HCT116 (cell line): ENCODE results near the gene OR1F1. TPM values are rescaled to one million over a fixed set of nuclear protein-coding genes. Genes with fewer than 3 reads are reported as not detected.
"Not testable (repeated sequence)": the region's sequence is repeated elsewhere in the genome, so short reads cannot be mapped to it uniquely, and the experiment has no call there.

ENCODE experiments used
- ATAC-seq: fragments of 200-7000 bp; cut with Tn5 transposase; 2 replicates; pipeline ENCODE4 v1.9.1; 2020; ENCODE audit warnings: mild to moderate bottlenecking, moderate library complexity
- BruUV-seq: library from RNA; stranded (reverse); fragments of 400-500 nt; replicated peaks from 2 replicates; lab custom pipeline; 2021; lab: Mats Ljungman, UMichigan
- CTCF ChIA-PET: fragments of 300-600 bp; sonication (Branson Sonifier 250); formaldehyde crosslinking; loops from one replicate; lab custom pipeline; 2021; ENCODE audit warnings: antibody characterized with exemption; lab: Charles Lee
- POLR2A ChIA-PET: fragments of 300-600, 350-600 bp; sonication (Branson Sonifier 250); formaldehyde crosslinking; loops from one replicate; lab custom pipeline; 2021; ENCODE audit warnings: antibody characterized with exemption; lab: Charles Lee
- RAD21 ChIA-PET, 2 experiments: fragments of 300-600 bp; sonication (Branson Sonifier 250); formaldehyde crosslinking; loops; one replicate each; lab custom pipeline; 2023; ENCODE audit warnings: low total read pairs in 2 of 2; ENCODE audit not compliant: uncharacterized antibody in 2 of 2, unreplicated experiment in 2 of 2, low non-redundant PET in 1 of 2; lab: Charles Lee
- DNase-seq: peaks from one replicate; pipeline ENCODE4 v3.0.0-alpha.2; 2010; ENCODE audit warnings: low read depth, low spot score
- H2AFZ ChIP-seq: fragments of 200-600 bp; shearing (Covaris generic), sonication (generic); 2 replicates; pipeline ENCODE4 v1.6.1; 2017; ENCODE audit warnings: low read depth, mixed run types, mixed read lengths, antibody characterized with exemption, low read length; ENCODE audit not compliant: poor library complexity, severe bottlenecking
- H3K27ac ChIP-seq: 2 replicates; pipeline ENCODE4 v1.5.1; 2012; ENCODE audit warnings: low read depth, low read length
- H3K27me3 ChIP-seq: fragments of 200-600 bp; sonication (generic); 2 replicates; pipeline ENCODE4 v1.6.1; 2016; ENCODE audit warnings: mixed run types, low read length, mixed read lengths; ENCODE audit not compliant: insufficient read depth
- H3K36me3 ChIP-seq, 2 experiments: fragments of 200-500 bp in 1 of 2; fragments of 200-600 bp in 1 of 2; sonication (Bioruptor generic) in 1 of 2; sonication (generic) in 1 of 2; 2 replicates each; pipeline versions ENCODE4 v1.5.1 to v1.6.1; 2014 to 2016; ENCODE audit warnings: low read length in 2 of 2, inconsistent platforms in 1 of 2, mixed read lengths in 1 of 2, mixed run types in 1 of 2; ENCODE audit not compliant: insufficient read depth in 2 of 2, control insufficient read depth in 1 of 2
- H3K4me1 ChIP-seq, 2 experiments: fragments of 200-600 bp in 1 of 2; sonication (generic) in 1 of 2; 2 replicates each; pipeline versions ENCODE4 v1.5.1 to v1.6.1; 2012 to 2017; ENCODE audit warnings: low read length in 2 of 2, inconsistent platforms in 1 of 2, mild to moderate bottlenecking in 1 of 2, mixed read lengths in 1 of 2, mixed run types in 1 of 2, moderate library complexity in 1 of 2; ENCODE audit not compliant: insufficient read depth in 2 of 2, control insufficient read depth in 1 of 2
- H3K4me2 ChIP-seq: fragments of 200-600 bp; sonication (generic); 2 replicates; pipeline ENCODE4 v1.6.1; 2017; ENCODE audit warnings: mixed run types, low read length, mixed read lengths
- H3K4me3 ChIP-seq, 2 experiments: fragments of 200-600 bp in 1 of 2; sonication (generic) in 1 of 2; replicated peaks in 1 of 2; 2 replicates each; pipeline ENCODE4 v1.5.1; 2011 to 2016; ENCODE audit warnings: low read length in 2 of 2, control low read depth in 1 of 2, low read depth in 1 of 2, mild to moderate bottlenecking in 1 of 2, mixed read lengths in 1 of 2, mixed run types in 1 of 2
- H3K79me2 ChIP-seq: fragments of 200-600 bp; sonication (generic); 2 replicates; pipeline ENCODE4 v1.6.1; 2017; ENCODE audit warnings: mild to moderate bottlenecking, mixed run types, low read length, moderate library complexity, mixed read lengths; ENCODE audit not compliant: insufficient read depth
- H3K9ac ChIP-seq: fragments of 200-600 bp; sonication (generic); 2 replicates; pipeline ENCODE4 v1.6.1; 2016; ENCODE audit warnings: low read length, mixed read lengths
- H3K9me2 ChIP-seq: fragments of 200-600 bp; sonication (generic), shearing (Covaris generic); 2 replicates; pipeline ENCODE4 v1.6.1; 2017; ENCODE audit warnings: mixed run types, mild to moderate bottlenecking, moderate library complexity; ENCODE audit not compliant: insufficient read depth
- H3K9me3 ChIP-seq, 2 experiments: fragments of 200-500 bp in 1 of 2; fragments of 200-600 bp in 1 of 2; sonication (Bioruptor generic) in 1 of 2; sonication (generic) in 1 of 2; 2 replicates each; pipeline ENCODE4 v1.6.1; 2014 to 2017; ENCODE audit warnings: low read length in 2 of 2, mixed read lengths in 2 of 2, inconsistent platforms in 1 of 2, low read depth in 1 of 2, mild to moderate bottlenecking in 1 of 2, mixed run types in 1 of 2, moderate library complexity in 1 of 2; ENCODE audit not compliant: control insufficient read depth in 1 of 2, insufficient read depth in 1 of 2
- H4K20me1 ChIP-seq: fragments of 200-600 bp; sonication (generic), shearing (Covaris generic); 2 replicates; pipeline ENCODE4 v1.6.1; 2017; ENCODE audit warnings: mixed run types, mild to moderate bottlenecking, moderate library complexity; ENCODE audit not compliant: insufficient read depth
- CEBPB ChIP-seq: IDR thresholded peaks from 2 replicates; pipeline ENCODE4 v1.6.1; 2012; ENCODE audit warnings: low read depth
- ELF1 ChIP-seq: IDR thresholded peaks from 2 replicates; pipeline ENCODE4 v1.6.1; 2012; ENCODE audit warnings: low read depth, borderline replicate concordance
- EZH2phosphoT487 ChIP-seq: fragments of 200-600 bp; IDR thresholded peaks from 2 replicates; pipeline ENCODE4 v1.6.1; 2018; ENCODE audit warnings: antibody characterized with exemption, borderline replicate concordance
- POLR2A ChIP-seq: IDR thresholded peaks from 2 replicates; pipeline ENCODE4 v1.7.0; 2011; ENCODE audit warnings: borderline replicate concordance; ENCODE audit not compliant: insufficient read depth, insufficient read length; ENCODE audit errors: extremely low read depth
- POLR2AphosphoS5 ChIP-seq: IDR thresholded peaks from 2 replicates; pipeline ENCODE4 v1.6.1; 2011; ENCODE audit warnings: mild to moderate bottlenecking, low read depth, low read length, moderate library complexity
- SIN3A ChIP-seq: IDR thresholded peaks from 2 replicates; pipeline ENCODE4 v1.6.1; 2012; ENCODE audit warnings: low read depth
- SP1 ChIP-seq: IDR thresholded peaks from 2 replicates; pipeline ENCODE4 v1.6.1; 2012; ENCODE audit warnings: low read depth
- SRF ChIP-seq: IDR thresholded peaks from 2 replicates; pipeline ENCODE4 v1.6.1; 2012; ENCODE audit warnings: low read depth
- ZFX ChIP-seq: fragments of 450-650 bp; IDR thresholded peaks from 2 replicates; pipeline ENCODE4 v1.6.1; 2017
- intact Hi-C: fragments of 100-400 bp; cut with micrococcal nuclease; formaldehyde crosslinking; loops from 2 replicates; pipeline ENCODE4 v1.10.0; 2022
- total RNA-seq: library from RNA; stranded (reverse); gene quantifications from one replicate; pipeline ENCODE4 v1.2.1, GENCODE V29; 2021; ENCODE audit not compliant: unreplicated experiment
- TF ChIP-seq, protein P1 (sequence below): IDR thresholded peaks from 2 replicates; pipeline ENCODE4 v1.6.1; 2012
- TF ChIP-seq, protein P2 (sequence below): IDR thresholded peaks from 2 replicates; pipeline ENCODE4 v1.6.1; 2012

OR1F1 gene
- total RNA-seq, 1 experiment from 2014 or later, result not detected

DNA sequence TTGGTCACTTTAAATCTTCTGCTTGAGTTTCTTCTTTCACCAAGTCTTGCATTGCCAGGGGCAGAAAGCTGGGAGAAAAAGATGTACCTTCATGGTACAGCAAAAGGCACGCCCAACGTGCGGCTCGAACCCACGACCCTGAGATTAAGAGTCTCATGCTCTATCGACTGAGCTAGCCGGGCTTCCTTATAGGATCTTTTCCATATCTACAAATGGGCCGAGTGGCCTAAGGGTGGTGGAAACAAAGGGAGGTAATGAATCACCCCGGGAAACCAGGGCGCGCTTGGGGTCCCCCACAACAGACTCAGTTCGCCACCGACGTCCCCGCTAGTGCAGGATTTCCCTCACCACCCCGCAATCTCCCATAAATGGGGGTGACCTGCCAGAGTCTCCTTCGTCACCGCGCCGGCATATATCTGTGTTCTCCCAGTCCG, 7.5 kb upstream of the OR1F1 start:
- Histone ChIP-seq H3K36me3 (no peaks in the 10 kb centered on the region), H3K27me3 (no peaks in the 10 kb centered on the region), H3K79me2 (no peaks in the 10 kb centered on the region), H3K9ac (no peak overlapping the region), H3K9me2 (no peaks in the 10 kb centered on the region), H3K4me1 (peaks cover 7 to 20% of the 10 kb centered on the region in 2 experiments; a peak in 3 of 4 replicates), H3K4me2 (no peak overlapping the region), H3K27ac (no peak overlapping the region), H3K4me3 (no peak overlapping the region), H2AFZ (no peak overlapping the region), H4K20me1 (no peaks in the 10 kb centered on the region), H3K9me3 (no peaks in the 10 kb centered on the region)
- RAD21 ChIA-PET, result no interaction called here
- DNase-seq, result no peak
- no peak for ATAC-seq
- POLR2A ChIA-PET, result no interaction called here
- TF ChIP-seq POLR2AphosphoS5 (no peak), ELF1 (no peak), SRF (no peak), EZH2phosphoT487 (no peak), POLR2A (no peak), ZFX (no peak), SP1 (no peak), SIN3A (no peak), CEBPB (no peak)
- TF ChIP-seq, protein P1, sequence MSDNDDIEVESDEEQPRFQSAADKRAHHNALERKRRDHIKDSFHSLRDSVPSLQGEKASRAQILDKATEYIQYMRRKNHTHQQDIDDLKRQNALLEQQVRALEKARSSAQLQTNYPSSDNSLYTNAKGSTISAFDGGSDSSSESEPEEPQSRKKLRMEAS, result no peak
- TF ChIP-seq, protein P2, sequence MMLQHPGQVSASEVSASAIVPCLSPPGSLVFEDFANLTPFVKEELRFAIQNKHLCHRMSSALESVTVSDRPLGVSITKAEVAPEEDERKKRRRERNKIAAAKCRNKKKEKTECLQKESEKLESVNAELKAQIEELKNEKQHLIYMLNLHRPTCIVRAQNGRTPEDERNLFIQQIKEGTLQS, result no peak
- BruUV-seq, result no TSS peak
- CTCF ChIA-PET, result no interaction called here
- intact Hi-C loops, result no loop called here

DNA sequence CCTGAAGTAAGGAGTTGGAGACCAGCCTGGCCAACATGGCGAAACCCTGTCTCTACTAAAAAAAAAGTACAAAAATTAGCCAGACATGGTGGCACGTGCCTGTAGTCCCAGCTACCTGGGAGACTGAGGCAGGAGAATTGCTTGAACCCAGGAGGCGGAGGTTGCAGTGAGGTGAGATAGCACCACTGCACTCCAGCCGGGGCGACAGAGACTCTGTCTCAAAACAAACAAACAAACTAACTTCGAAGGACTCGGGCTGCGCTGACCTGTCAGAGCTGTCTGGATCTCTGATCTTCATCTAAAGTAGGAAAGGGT, 5.8 kb upstream of the OR1F1 start:
- H2AFZ ChIP-seq, H3K9me2 ChIP-seq, H3K27ac ChIP-seq, H3K4me3 ChIP-seq, H3K9me3 ChIP-seq, RAD21 ChIA-PET, H3K27me3 ChIP-seq, BruUV-seq, DNase-seq, H3K79me2 ChIP-seq, H4K20me1 ChIP-seq, ATAC-seq, H3K9ac ChIP-seq, intact Hi-C loops, H3K4me2 ChIP-seq, H3K36me3 ChIP-seq: not testable (repeated sequence)
- peaks cover 7 to 14% of the 10 kb centered on the region in 2 experiments; a peak in 3 of 4 replicates for H3K4me1 ChIP-seq
- CTCF ChIA-PET, result interaction anchor here (1.4 to 2.6 kb wide), 3 partner anchors 8 to 53 kb away, joined by 3 to 14 read pairs (median 3); no protein-coding TSS in a partner anchor
- POLR2A ChIA-PET, result interaction anchor here (1.2 kb wide), 1 partner anchor 10 kb away, joined by 3 read pairs; no protein-coding TSS in a partner anchor
